Activated CD8-positive, alpha-beta memory T cell treated with anti-CD3 and anti-CD28 coated beads, Interleukin-2, amount 10 ng/mL, durations not matched to agents 7 days and 5 days (primary cell): ENCODE measurements around the gene ODAM. TPM values are rescaled to one million over a fixed set of nuclear protein-coding genes. Genes with fewer than 3 reads are reported as not detected.
"Not testable (repeated sequence)": the region's sequence is repeated elsewhere in the genome, so short reads cannot be mapped to it uniquely, and the experiment has no call there.

Experiments
- ATAC-seq: fragments of 150-1000 bp; cut with Tn5 transposase; one replicate; pipeline ENCODE4 v1.10.0; 2021; ENCODE audit warnings: moderate library complexity
- CTCF ChIA-PET: fragments of 350-600 bp; sonication (Branson Sonifier 250); formaldehyde crosslinking; loops from one replicate; lab custom pipeline; 2021; ENCODE audit warnings: antibody characterized with exemption; lab: Charles Lee
- DNase-seq: peaks from one replicate; pipeline ENCODE4 v3.0.0-alpha.2; 2020
- H3K27ac Mint-ChIP-seq: one replicate; pipeline ENCODE4 v1.8.0; 2021; ENCODE audit warnings: mild to moderate bottlenecking, mixed read lengths
- H3K27me3 Mint-ChIP-seq: one replicate; pipeline ENCODE4 v1.8.0; 2021; ENCODE audit warnings: mixed read lengths
- H3K36me3 Mint-ChIP-seq: one replicate; pipeline ENCODE4 v1.8.0; 2021; ENCODE audit warnings: mild to moderate bottlenecking, mixed read lengths
- H3K4me1 Mint-ChIP-seq: one replicate; pipeline ENCODE4 v1.8.0; 2021; ENCODE audit warnings: mixed read lengths
- H3K4me3 Mint-ChIP-seq: one replicate; pipeline ENCODE4 v1.8.0; 2021; ENCODE audit warnings: mild to moderate bottlenecking, moderate library complexity, mixed read lengths
- H3K9me3 Mint-ChIP-seq: one replicate; pipeline ENCODE4 v1.8.0; 2022; ENCODE audit warnings: low read depth, mixed read lengths
- total RNA-seq, 2 experiments: library from RNA; stranded (reverse); gene quantifications; one replicate each; pipeline ENCODE4 v1.2.3, GENCODE V29; 2021

The ODAM gene
- total RNA-seq, 2 experiments from 2014 or later, result not detected

- peaks cover 3% of the 10 kb centered on the region for H3K9me3 Mint-ChIP-seq
- H3K27ac Mint-ChIP-seq, result no peak overlapping the region
- no peaks in the 10 kb centered on the region for H3K27me3 Mint-ChIP-seq
- no peak for DNase-seq
- no peaks in the 10 kb centered on the region for H3K4me1 Mint-ChIP-seq
- CTCF ChIA-PET, result no interaction called here
- ATAC-seq, result no peak
- no peak overlapping the region for H3K4me3 Mint-ChIP-seq
- no peaks in the 10 kb centered on the region for H3K36me3 Mint-ChIP-seq
Measured at GRCh38 chr4:70191647-70192046, 3.9 kb upstream of the ODAM start.

- Mint-ChIP-seq H3K4me1 (no peaks in the 10 kb centered on the region), H3K36me3 (no peaks in the 10 kb centered on the region)
Measured at GRCh38 chr4:70192895-70193294, 2.6 kb upstream of the ODAM start.

GRCh38 chr4:70196857-70197256 is 1.3 kb downstream of the ODAM start:
- H3K27ac Mint-ChIP-seq, result no peak overlapping the region
- ATAC-seq (no peak), DNase-seq (no peak)
- H3K4me3 Mint-ChIP-seq, result no peak overlapping the region
- no peaks in the 10 kb centered on the region for H3K4me1 Mint-ChIP-seq
- no peaks in the 10 kb centered on the region for H3K9me3 Mint-ChIP-seq
- no peaks in the 10 kb centered on the region for H3K27me3 Mint-ChIP-seq
- CTCF ChIA-PET, result no interaction called here
- no peaks in the 10 kb centered on the region for H3K36me3 Mint-ChIP-seq

More at GRCh38 chr4:70192895-70193294, 2.6 kb upstream of the ODAM start:
- no peak overlapping the region for H3K4me3 Mint-ChIP-seq
- DNase-seq (no peak), ATAC-seq (no peak)
- H3K9me3 Mint-ChIP-seq, result peaks cover 3% of the 10 kb centered on the region
- CTCF ChIA-PET, result no interaction called here
- H3K27ac Mint-ChIP-seq, result no peak overlapping the region
- H3K27me3 Mint-ChIP-seq, result no peaks in the 10 kb centered on the region

GRCh38 chr4:70197842-70198241 is 2.3 kb downstream of the ODAM start:
- Mint-ChIP-seq H3K4me3 (no peak overlapping the region), H3K27me3 (no peaks in the 10 kb centered on the region), H3K36me3 (no peaks in the 10 kb centered on the region), H3K4me1 (no peaks in the 10 kb centered on the region), H3K9me3 (no peaks in the 10 kb centered on the region), H3K27ac (no peak overlapping the region)
- no peak for DNase-seq
- no peak for ATAC-seq
- CTCF ChIA-PET, result no interaction called here

GRCh38 chr4:70203601-70204000 is 8.1 kb downstream of the ODAM start:
- Mint-ChIP-seq H3K9me3 (peaks cover 2% of the 10 kb centered on the region), H3K36me3 (no peaks in the 10 kb centered on the region), H3K27me3 (no peaks in the 10 kb centered on the region), H3K4me1 (no peaks in the 10 kb centered on the region), H3K27ac (no peak overlapping the region), H3K4me3 (no peak overlapping the region)
- ATAC-seq (no peak), DNase-seq (no peak)
- CTCF ChIA-PET, result no interaction called here

DNA sequence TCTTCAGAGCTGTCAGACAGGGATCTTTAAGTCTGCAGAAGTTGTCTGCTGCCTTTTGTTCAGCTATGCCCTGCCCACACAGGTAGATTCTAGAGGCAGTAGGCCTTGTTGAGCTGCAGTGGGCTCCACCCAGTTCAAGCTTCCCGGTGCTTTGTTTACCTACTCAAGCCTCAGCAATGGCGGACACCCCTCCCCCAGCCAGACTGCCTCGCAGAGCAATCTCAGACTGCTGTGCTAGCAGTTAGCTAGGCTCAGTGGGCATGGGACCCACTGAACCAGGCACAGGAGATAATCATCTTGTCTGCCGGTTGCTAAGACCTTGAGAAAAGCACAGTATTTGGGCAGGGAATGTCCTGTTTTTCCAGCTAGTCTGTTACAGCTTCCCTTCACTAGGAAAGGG is 17.2 kb downstream of the ODAM start:
- H3K9me3 Mint-ChIP-seq, DNase-seq, H3K4me3 Mint-ChIP-seq, H3K36me3 Mint-ChIP-seq, H3K27me3 Mint-ChIP-seq, H3K27ac Mint-ChIP-seq, CTCF ChIA-PET, H3K4me1 Mint-ChIP-seq, ATAC-seq: not testable (repeated sequence)

DNA sequence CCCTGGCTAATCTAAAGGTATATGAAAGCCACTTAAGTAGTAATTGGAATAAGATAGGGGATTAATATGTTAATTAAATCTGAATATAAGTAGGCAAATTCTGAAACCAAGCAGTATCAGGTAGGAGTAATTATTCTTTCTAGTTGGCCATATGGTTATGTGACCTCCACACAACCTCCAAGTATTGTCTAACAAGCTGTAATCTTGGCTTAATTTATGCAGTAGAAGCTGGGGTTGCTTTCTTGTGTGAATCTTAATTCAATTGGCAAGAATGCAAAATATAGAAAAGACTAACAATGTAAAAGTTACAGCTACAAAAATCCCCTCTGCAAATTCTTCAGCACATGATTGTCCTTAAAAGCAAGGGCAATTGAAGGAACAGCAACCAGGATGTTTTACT is 20.6 kb downstream of the ODAM start:
- H3K9me3 Mint-ChIP-seq, H3K4me1 Mint-ChIP-seq, H3K4me3 Mint-ChIP-seq, CTCF ChIA-PET, H3K36me3 Mint-ChIP-seq, ATAC-seq, H3K27me3 Mint-ChIP-seq, DNase-seq, H3K27ac Mint-ChIP-seq: not testable (repeated sequence)

DNA sequence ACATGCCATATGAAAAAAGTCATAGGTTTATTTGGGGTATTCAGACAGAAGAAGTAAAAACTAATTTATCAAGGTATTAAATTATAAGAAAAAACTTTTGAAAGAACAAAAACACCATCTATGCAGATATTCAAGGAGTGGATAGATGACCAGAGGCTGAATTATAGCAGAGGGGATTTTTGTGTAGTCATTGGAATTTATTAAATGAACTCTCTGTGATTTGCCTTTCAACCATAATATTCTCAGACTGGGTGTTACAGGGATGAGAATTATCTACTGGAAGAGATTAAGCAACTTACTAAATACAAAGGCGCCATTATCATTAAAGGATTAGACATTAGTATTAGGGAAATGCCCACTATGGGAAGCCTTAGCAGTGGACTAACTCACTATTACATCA is 21.0 kb downstream of the ODAM start:
- ATAC-seq, H3K4me3 Mint-ChIP-seq, H3K4me1 Mint-ChIP-seq, H3K9me3 Mint-ChIP-seq, H3K36me3 Mint-ChIP-seq, H3K27me3 Mint-ChIP-seq, CTCF ChIA-PET, H3K27ac Mint-ChIP-seq, DNase-seq: not testable (repeated sequence)

DNA sequence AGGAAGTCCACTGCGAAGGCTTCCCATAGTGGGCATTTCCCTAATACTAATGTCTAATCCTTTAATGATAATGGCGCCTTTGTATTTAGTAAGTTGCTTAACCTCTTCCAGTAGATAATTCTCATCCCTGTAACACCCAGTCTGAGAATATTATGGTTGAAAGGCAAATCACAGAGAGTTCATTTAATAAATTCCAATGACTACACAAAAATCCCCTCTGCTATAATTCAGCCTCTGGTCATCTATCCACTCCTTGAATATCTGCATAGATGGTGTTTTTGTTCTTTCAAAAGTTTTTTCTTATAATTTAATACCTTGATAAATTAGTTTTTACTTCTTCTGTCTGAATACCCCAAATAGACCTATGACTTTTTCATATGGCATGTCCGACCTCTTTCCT is 25.9 kb downstream of the ODAM start:
- DNase-seq, H3K27me3 Mint-ChIP-seq, ATAC-seq, H3K36me3 Mint-ChIP-seq, H3K4me1 Mint-ChIP-seq, CTCF ChIA-PET, H3K27ac Mint-ChIP-seq, H3K4me3 Mint-ChIP-seq, H3K9me3 Mint-ChIP-seq: not testable (repeated sequence)

- not testable (repeated sequence) for ATAC-seq
Measured at GRCh38 chr4:70221818-70222217, 26.3 kb downstream of the ODAM start.

GRCh38 chr4:70225824-70226223 is 30.3 kb downstream of the ODAM start, which contains the start of gene FDCSP:
FDCSP (plus strand) TSS chr4:70226124; CDS start chr4:70231195, 5,071 bp downstream.
- no peak for DNase-seq
- no peak for ATAC-seq
- CTCF ChIA-PET, result no interaction called here
- Mint-ChIP-seq H3K9me3 (no peaks in the 10 kb centered on the region), H3K27ac (no peak within 1 kb of the TSS), H3K36me3 (no peaks in the 10 kb centered on the region), H3K27me3 (no peaks in the 10 kb centered on the region), H3K4me1 (no peaks in the 10 kb centered on the region), H3K4me3 (no peak within 1 kb of the TSS)

More at GRCh38 chr4:70221818-70222217, 26.3 kb downstream of the ODAM start:
- CTCF ChIA-PET, H3K4me3 Mint-ChIP-seq, H3K27me3 Mint-ChIP-seq, H3K4me1 Mint-ChIP-seq, H3K27ac Mint-ChIP-seq, H3K36me3 Mint-ChIP-seq, H3K9me3 Mint-ChIP-seq, DNase-seq: not testable (repeated sequence)

- Mint-ChIP-seq H3K4me1 (no peaks in the 10 kb centered on the region), H3K36me3 (no peaks in the 10 kb centered on the region), H3K27ac (no peak overlapping the region), H3K27me3 (no peaks in the 10 kb centered on the region), H3K9me3 (no peaks in the 10 kb centered on the region), H3K4me3 (no peak overlapping the region)
- ATAC-seq (no peak), DNase-seq (no peak)
- CTCF ChIA-PET, result no interaction called here
Measured at GRCh38 chr4:70236125-70236524, 40.6 kb downstream of the ODAM start.

- CTCF ChIA-PET, result no interaction called here
- Mint-ChIP-seq H3K9me3 (no peaks in the 10 kb centered on the region), H3K4me3 (no peak overlapping the region), H3K27ac (no peak overlapping the region), H3K36me3 (no peaks in the 10 kb centered on the region), H3K4me1 (no peaks in the 10 kb centered on the region), H3K27me3 (no peaks in the 10 kb centered on the region)
- no peak for ATAC-seq
- no peak for DNase-seq
Measured at GRCh38 chr4:70239131-70239883, 43.8 kb downstream of the ODAM start.

- CTCF ChIA-PET, result no interaction called here
- no peaks in the 10 kb centered on the region for H3K9me3 Mint-ChIP-seq
- ATAC-seq (no peak), DNase-seq (no peak)
- H3K27me3 Mint-ChIP-seq, result no peaks in the 10 kb centered on the region
- no peaks in the 10 kb centered on the region for H3K36me3 Mint-ChIP-seq
- H3K27ac Mint-ChIP-seq, result no peak overlapping the region
- H3K4me3 Mint-ChIP-seq, result no peak overlapping the region
- H3K4me1 Mint-ChIP-seq, result no peaks in the 10 kb centered on the region
Measured at GRCh38 chr4:70239884-70240591, 44.5 kb downstream of the ODAM start.
